Measurements from ENCODE around the gene RAB11B.

- TF ChIP-seq CTCF (IDR thresholded peaks at IDR 0.05) (peak in 1 of 5 experiments; percentile 22), POLR2A (IDR thresholded peaks at IDR 0.05) (no peak), EP300 (IDR thresholded peaks at IDR 0.05; ENCODE audit: low read depth) (no peak), POLR2AphosphoS5 (IDR thresholded peaks at IDR 0.05) (peak; percentile 30 to 60 (median 52))
Observed at GRCh38 chr19:8342684-8343482, 47.3 kb upstream of the RAB11B start, which contains the start of gene KANK3.

All from transverse colon (tissue), 4 donors.